CD4-positive, alpha-beta T cell treated with Interleukin-21 for 1 hour (primary cell): ENCODE measurements around the gene KBTBD13.
A peak's percentile ranks its signal among the peaks of the same experiment; 100 is the strongest.
"Not testable (repeated sequence)": the region's sequence is repeated elsewhere in the genome, so short reads cannot be mapped to it uniquely, and the experiment has no call there.

ENCODE experiments used
- DNase-seq: peaks from one replicate; pipeline ENCODE4 v3.0.0-alpha.2; 2020

The KBTBD13 gene

GRCh38 chr15:65071381-65071811 is 5.2 kb upstream of the KBTBD13 start:
- no peak for DNase-seq

DNA sequence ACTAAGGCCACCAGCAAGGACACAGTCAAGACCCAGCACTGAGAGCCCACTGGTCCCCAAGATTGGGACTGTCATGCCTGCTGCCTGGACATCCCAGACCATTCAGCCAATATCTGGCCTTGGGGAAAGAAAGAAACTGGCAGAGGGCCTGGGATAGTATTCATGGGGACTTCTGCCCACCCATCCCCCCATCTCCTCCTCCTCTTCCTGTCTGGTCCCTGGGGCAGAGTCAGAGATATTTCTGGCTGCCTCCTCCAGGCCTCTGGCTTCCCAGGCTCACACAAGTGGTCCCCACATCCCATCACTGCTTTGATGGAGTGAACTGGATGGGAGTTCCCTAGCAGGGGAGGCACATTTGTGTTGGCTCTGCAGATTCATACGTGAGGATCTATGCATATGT is 4.5 kb upstream of the KBTBD13 start:
- no peak for DNase-seq

- no peak for DNase-seq
Observed at GRCh38 chr15:65072617-65073016, 3.9 kb upstream of the KBTBD13 start.

DNA sequence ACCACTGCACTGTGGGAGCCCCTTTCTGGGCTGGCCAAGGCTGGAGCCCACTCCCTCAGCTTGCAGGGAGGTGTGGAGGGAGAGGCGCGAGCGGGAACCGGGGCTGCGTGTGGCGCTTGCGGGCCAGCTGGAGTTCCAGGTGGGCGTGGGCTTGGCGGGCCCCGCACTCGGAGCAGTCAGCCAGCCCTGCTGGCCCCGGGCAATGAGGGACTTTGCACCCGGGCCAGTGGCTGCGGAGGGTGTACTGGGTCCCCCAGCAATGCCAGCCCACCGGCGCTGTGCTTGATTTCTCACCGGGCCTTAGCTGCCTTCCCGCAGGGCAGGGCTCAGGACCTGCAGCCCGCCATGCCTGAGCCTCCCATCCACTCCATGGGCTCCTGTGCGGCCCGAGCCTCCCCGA is 1.6 kb upstream of the KBTBD13 start:
- DNase-seq = not testable (repeated sequence)

DNA sequence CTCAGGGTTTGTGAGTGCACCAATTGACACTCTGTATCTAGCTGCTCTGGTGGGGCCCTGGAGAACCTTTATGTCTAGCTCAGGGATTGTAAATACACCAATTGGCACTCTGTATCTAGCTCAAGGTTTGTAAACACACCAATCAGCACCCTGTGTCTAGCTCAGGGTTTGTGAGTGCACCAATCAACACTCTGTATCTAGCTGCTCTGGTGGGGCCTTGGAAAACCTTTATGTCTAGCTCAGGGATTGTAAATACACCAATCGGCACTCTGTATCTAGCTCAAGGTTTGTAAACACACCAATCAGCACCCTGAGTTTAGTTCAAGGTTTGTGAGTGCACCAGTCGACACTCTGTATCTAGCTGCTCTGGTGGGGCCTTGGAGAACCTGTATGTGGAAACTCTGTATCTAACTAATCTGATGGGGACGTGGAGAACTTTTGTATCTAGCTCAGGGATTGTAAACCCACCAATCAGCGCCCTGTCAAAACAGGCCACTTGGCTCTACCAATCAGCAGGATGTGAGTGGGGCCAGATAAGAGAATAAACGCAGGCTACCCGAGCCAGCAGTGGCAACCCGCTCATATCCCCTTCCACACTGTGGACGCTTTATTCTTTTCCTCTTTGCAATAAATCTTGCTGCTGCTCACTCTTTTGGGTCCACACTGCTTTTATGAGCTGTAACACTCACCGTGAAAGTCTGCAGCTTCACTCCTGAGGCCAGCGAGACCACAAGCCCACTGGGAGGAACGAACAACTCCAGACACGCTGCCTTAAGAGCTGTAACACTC is 745 bp upstream of the KBTBD13 start:
- not testable (repeated sequence) for DNase-seq

- DNase-seq = no peak
Observed at GRCh38 chr15:65077291-65077980, 890 bp downstream of the KBTBD13 start.

- DNase-seq = peak; percentile 42
Observed at GRCh38 chr15:65077981-65078352, 1.4 kb downstream of the KBTBD13 start.

- DNase-seq = no peak
Observed at GRCh38 chr15:65079580-65079979, 3.0 kb downstream of the KBTBD13 start.

DNA sequence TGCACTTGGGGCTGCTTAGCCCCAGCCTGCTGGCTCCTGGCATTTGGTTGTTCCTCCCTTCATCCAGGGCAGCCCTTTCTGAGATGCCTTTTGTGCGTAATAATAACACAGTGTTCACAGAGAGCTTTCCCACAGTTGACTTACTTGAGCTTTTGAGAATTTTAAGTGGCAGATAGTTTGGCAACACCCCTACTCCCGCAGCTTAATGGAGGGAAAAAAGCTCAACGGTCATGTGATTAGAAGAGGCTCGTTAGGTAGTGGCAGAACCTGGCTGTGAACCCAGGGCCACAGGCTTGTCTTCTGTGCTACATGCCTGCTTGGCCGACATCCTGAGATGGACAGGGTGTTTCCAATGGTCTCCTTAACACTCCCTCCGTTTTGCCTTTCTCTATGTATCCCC is 4.7 kb downstream of the KBTBD13 start:
- DNase-seq = no peak

GRCh38 chr15:65081758-65082157 is 5.2 kb downstream of the KBTBD13 start:
- no peak for DNase-seq

DNA sequence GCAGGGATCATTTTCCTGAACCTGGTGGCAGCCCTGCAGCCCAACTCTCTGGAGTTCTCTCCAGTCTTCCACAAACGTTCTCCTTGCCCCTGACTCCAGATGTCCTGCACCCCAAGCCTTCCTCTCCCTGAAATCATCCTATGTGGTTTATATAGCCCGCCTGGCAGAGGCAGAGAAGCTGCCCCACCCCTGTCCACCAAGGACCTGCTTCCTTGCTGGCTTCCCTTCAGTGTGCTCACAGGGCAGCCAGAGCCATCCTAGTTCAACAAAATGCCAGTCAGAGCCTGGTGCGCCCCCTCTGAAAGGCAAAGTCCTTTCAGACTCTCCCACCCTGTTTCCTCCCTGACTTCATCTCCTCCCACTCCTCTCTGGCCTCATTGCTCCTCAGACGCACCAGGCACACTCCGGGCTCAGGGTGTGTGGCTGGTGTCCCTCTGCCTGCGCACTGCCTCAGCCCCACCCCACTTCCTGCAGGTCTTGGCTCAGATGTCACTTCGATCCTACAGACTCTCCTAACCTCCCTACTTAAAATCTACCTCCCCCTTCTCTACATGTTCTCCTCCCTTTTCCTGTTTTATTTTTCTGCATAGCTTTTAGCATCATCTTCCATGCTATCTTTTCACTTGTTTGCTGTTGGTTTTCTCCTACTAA is 5.9 kb downstream of the KBTBD13 start:
- DNase-seq = peak; percentile 5

DNA sequence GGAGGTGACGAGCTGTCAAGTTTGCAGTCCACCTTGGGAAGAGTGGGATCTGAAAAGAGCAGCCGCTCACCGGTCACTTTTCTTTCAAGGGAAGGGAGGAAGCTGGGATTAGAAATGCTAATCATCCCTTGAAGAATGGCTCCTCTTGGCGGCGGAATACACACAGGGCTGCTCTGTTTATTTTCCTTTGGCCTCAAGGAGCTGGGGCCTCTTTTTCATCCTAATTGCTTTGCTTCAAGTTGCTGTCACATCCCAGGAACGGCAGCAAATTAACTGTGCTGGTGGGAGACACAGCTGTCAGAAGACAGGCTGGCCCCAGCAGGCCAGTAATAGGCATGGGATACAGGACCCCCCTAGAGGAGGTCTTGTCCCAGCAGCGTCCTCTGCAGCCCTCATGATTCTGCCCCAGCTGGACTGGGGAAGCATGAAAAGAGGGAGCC is 6.7 kb downstream of the KBTBD13 start:
- no peak for DNase-seq

GRCh38 chr15:65084500-65085206 is 8.1 kb downstream of the KBTBD13 start:
- DNase-seq = no peak

- DNase-seq = no peak
Observed at GRCh38 chr15:65085207-65085753, 8.7 kb downstream of the KBTBD13 start.

DNA sequence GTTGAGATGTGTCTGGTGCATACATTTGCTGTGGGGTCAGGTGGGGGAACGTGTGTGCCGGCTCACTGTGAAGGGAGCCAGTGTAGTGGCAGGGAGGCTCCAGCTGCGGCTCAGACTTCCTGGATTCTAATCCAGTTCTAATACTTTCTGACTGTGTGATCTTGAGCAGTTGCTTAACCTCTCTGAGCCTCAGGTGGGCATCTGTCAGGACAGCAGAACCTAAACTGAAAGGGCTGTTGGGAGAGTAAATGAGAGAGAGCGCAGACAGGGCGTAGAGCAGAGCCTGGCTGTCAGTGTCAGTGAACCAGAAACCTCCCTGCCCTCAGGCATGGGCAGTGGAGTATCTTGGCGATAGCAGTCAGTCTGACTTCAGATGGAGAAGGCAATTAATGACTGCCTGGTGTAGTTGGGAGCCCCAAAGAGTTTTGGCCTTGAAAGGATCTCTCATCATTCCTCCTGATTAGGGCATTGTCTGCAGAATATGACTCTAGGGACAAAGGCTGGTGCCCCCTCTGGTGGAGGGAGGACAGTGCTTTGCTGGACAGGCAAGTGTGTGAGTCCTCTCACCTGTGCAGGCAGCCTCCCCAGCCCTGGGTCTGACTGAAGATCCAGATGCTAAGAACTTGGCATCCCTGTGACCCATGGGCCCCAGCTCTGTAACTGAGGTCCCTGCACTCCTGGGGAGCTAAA is 9.6 kb downstream of the KBTBD13 start:
- DNase-seq = no peak

GRCh38 chr15:65086680-65087111 is 10.2 kb downstream of the KBTBD13 start:
- DNase-seq = no peak

- no peak for DNase-seq
Observed at GRCh38 chr15:65087411-65087810, 10.9 kb downstream of the KBTBD13 start.

- no peak for DNase-seq
Observed at GRCh38 chr15:65087873-65088642, 11.5 kb downstream of the KBTBD13 start.

DNA sequence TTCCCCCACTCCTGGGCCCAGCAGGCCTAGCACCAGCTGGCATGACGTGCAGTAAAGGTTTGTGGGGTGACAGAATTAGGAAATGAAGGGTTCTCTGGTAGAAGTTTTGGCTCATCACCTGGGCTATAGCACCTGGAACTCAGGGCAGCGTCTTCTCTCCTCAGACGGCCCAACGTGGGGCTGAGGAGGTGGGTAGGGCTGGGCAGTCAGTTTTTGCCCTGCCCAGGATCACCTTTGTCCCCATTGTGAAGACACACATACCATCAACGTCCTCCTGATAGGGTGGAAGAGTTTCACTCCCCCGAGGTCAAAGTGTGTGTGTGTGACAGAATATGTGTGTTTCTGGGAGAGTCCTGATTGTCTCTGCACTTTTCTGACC is 12.1 kb downstream of the KBTBD13 start:
- DNase-seq = no peak

GRCh38 chr15:65089206-65089824 is 12.8 kb downstream of the KBTBD13 start:
- DNase-seq = no peak
